HG03460 (cell line): Measurements from ENCODE around the gene SYNE1.
"Not testable (repeated sequence)": the region's sequence is repeated elsewhere in the genome, so short reads cannot be mapped to it uniquely, and the experiment has no call there.

Experiments
- ATAC-seq: cut with Tn5 transposase; IDR thresholded peaks from one replicate; pipeline ENCODE4 v1.9.1; 2021; ENCODE audit not compliant: unreplicated experiment

The SYNE1 gene

GRCh38 chr6:152330961-152331360 lies 306.2 kb downstream of the SYNE1 start:
- no peak for ATAC-seq

- ATAC-seq = no peak
Observed at GRCh38 chr6:152329638-152330448, 307.3 kb downstream of the SYNE1 start.

DNA sequence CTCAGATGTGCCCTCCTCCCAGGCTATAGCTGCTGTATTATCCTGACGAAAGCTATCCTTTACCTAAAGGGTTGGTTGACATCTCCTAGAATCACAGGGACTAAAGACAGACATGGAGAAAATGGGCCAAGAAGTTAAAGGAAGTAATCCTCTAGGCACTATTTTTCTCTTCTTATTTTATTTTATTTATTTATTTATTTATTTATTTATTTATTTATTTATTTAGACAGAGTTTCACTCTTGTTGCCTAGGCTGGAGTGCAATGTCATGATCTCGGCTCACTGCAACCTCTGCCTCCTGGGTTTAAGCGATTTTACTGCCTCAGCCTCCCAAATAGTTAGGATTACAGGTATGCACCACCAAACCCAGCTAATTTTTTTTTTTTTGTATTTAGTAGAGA lies 309.0 kb downstream of the SYNE1 start:
- not testable (repeated sequence) for ATAC-seq

- ATAC-seq = no peak
Observed at GRCh38 chr6:152323376-152323775, 313.8 kb downstream of the SYNE1 start.

DNA sequence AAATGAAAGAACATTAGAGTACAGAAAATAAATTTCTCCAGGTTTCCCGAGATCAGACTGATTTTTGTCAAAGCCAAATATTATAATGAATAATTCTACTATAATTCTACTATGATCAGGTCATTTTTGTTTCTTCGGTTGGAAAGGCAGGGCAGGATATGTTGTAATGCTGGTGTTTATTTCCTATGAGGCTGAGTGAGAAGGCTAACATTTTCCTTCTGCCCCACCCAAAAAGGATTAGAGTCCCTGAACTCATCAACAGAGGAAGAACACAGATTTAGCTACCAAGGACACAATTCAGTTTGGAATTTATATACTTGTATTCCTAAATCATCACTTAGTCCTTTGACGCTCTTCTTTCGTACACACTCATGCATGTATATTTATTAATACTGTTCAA lies 318.9 kb downstream of the SYNE1 start:
- no peak for ATAC-seq

DNA sequence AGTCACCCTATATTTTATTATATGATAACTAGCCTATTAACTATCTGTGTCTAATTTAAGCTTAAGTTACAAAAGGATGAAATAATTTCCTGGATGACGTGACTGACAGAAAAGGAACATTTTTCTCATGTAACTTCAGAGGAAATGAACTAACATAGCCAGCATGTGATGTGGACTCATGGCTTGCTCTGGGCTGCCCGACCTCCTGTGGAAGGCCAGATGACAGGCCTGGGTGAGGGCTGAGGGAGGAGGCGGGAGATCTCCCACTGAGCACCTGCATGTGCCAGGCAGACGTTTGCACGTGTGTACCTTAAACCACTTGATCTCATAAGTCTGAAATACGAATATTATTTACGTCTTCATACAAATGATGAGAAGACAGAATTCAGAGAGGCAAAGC lies 321.1 kb downstream of the SYNE1 start:
- ATAC-seq = no peak

- ATAC-seq = no peak
Observed at GRCh38 chr6:152314483-152314832, 322.7 kb downstream of the SYNE1 start.

DNA sequence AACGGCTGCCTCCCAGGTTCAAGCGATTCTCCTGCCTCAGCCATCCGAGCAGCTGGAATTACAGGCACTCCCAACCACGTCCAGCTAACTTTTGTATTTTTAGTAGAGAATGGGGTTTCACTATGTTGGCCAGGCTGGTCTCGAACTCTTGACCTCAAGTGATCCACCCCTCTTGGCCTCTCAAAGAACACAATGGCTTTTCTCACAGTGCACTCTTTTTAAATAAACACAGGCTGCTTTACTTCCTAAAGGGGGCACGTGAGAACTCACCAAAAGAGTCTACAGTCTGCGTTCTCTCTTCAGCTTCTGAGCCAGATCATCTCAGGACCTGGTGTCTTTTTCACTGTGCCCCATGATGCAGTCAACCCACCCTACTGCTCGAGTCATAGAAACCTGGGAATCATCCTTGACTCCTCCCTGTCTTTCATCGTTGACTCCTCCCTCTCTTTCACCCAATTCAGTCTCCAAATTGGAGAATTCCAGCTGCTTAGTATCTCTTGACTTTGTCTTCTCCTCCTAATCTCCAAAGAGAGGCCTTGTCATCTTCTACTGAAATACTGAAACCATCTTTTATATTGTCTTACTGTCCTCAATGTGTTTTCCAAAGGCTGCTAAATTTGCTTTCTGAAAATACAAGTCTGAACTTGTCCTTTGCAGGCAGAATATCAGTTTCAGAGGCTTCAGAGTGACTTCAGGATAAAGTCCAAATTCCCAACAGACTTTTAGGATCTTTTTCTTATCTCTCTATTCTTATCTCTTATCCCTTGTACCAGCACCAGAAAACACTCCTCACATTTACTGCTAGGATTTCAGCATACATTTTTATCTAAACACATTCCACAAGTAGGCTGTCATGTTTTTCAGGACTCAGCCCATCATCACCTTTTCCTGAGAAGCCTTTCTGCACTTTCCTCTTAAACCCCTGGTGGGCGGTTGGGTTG lies 323.4 kb downstream of the SYNE1 start:
- no peak for ATAC-seq

GRCh38 chr6:152312434-152312833 lies 324.7 kb downstream of the SYNE1 start:
- no peak for ATAC-seq

- no peak for ATAC-seq
Observed at GRCh38 chr6:152310371-152310954, 326.7 kb downstream of the SYNE1 start.

DNA sequence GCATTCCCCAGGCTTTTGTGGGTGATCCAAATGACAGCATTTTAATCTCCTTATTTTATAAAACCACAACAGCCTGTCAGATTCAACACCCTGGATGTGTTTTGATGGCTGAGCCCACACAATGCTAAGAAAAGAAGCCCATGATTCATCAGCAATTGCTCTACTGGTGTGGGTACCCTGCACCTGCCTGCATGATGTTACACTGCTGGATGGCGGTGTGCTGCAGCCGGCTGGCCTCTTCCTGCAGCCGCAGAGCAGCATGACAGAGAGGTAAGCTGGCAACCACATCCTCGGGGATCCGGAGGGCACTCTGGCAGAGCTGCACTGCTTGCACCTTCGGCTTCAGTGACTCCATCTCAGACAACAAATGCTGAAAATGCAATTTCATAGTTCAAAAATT lies 327.5 kb downstream of the SYNE1 start:
- ATAC-seq = no peak

- ATAC-seq = no peak
Observed at GRCh38 chr6:152309006-152309405, 328.2 kb downstream of the SYNE1 start.

- no peak for ATAC-seq
Observed at GRCh38 chr6:152308306-152308705, 328.9 kb downstream of the SYNE1 start.

DNA sequence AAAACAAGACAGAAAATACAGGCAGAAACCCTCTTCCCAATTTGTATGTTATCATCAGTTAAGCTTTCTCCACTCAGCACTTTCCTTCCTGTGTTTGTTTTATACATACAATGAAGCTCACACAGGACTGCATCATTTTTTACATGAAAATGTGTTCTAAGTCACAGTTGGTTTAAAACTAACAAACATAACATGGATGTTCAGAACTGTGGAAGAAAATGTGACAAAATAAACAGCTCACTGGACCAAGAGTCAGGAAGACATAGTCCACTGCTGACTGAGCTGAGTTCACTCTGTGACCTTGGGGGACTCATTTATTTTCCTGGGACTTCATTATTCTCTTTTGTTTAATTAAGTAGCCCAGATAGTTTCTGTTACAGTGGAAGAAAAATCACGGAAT lies 331.5 kb downstream of the SYNE1 start:
- ATAC-seq = no peak

GRCh38 chr6:152301765-152302568 lies 335.2 kb downstream of the SYNE1 start:
- peak; percentile 90 for ATAC-seq

- peak; percentile 30 for ATAC-seq
Observed at GRCh38 chr6:152301021-152301764, 336.0 kb downstream of the SYNE1 start.

GRCh38 chr6:152300517-152300916 lies 336.6 kb downstream of the SYNE1 start:
- ATAC-seq = no peak

GRCh38 chr6:152298848-152299735 lies 338.1 kb downstream of the SYNE1 start:
- no peak for ATAC-seq

DNA sequence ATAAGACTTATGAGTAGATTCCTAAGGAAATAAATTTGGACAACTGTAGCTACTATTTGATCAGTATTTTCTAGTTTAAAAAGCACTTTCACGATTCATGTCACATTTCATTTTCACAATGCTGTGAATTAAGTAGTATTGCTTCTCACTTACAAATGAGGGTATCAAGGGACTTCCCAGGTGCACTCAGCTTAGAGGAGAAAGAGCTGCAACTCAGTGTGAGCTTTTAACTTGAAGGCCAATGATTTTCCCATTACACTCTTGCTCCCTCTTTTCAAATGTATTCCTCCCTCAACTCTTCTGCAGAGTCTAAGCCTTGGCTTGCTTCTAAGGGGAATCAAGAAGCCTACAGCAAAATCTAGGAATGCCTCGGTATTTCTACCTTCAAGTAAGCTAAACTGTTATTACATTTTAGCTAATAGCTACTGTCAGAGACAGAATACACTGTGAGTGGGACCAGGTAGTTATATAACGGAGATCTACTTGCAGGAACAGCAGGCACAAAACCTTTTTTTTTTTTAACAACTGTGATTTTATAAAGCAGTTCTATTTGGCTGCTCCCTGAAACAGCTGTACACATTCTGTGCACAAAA lies 339.0 kb downstream of the SYNE1 start:
- no peak for ATAC-seq
